ENCODE measurements around the gene IFT122.

DNA sequence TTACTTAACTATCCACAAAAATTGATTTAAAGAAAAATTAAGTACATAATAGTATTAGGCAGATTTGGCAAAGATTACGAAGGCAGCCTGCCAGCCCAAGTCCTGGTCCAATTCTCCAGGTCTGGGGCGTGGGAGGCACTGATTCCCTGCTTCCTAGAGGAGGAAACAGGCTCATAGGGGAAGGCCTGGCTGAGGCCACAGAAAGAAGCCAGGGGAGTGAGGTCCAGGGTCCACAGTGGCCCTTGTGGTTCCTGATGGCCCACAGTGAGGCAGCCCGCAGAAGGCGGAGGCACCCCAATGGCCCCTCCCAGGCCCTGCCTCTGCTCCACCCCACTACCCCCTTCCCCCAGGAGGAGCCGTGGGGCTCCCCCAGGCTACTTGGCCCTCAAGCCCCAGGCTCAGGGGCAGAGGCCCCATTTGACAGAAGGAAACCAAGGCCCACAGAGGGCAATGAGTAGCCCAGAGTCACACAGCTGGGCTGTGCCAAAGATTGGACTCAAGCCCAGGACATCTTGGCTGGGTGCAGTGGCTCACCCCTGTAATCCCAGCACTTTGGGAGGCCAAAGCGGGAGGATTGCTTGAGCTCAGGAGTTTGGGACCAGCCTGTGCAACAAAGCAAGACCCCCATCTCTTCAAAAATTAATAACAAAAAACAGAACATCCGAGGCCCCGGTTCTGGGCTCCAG, 124.0 kb downstream of the IFT122 start:
- TF ChIP-seq, protein P1, sequence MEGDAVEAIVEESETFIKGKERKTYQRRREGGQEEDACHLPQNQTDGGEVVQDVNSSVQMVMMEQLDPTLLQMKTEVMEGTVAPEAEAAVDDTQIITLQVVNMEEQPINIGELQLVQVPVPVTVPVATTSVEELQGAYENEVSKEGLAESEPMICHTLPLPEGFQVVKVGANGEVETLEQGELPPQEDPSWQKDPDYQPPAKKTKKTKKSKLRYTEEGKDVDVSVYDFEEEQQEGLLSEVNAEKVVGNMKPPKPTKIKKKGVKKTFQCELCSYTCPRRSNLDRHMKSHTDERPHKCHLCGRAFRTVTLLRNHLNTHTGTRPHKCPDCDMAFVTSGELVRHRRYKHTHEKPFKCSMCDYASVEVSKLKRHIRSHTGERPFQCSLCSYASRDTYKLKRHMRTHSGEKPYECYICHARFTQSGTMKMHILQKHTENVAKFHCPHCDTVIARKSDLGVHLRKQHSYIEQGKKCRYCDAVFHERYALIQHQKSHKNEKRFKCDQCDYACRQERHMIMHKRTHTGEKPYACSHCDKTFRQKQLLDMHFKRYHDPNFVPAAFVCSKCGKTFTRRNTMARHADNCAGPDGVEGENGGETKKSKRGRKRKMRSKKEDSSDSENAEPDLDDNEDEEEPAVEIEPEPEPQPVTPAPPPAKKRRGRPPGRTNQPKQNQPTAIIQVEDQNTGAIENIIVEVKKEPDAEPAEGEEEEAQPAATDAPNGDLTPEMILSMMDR (IDR thresholded peaks at IDR 0.05) = no peak
- no peak for TF ChIP-seq EP300 (IDR thresholded peaks at IDR 0.05)
- no peak for TF ChIP-seq POLR2A (IDR thresholded peaks at IDR 0.05)

All from tibial nerve (tissue), 4 donors.